RWPE2 (cell line): ENCODE data around the gene ADM2.

Source experiments
- ATAC-seq: fragments of 200-7000 bp; cut with Tn5 transposase; 3 replicates; pipeline ENCODE4 v1.9.1; 2021; ENCODE audit warnings: low read depth
- DNase-seq: peaks from one replicate; pipeline ENCODE4 v3.0.0-alpha.2; 2020; ENCODE audit warnings: low spot score
- H3K27ac ChIP-seq: fragments of 450-650 bp; 2 replicates; pipeline ENCODE4 v1.5.1; 2017; ENCODE audit warnings: mild to moderate bottlenecking; ENCODE audit not compliant: poor library complexity, severe bottlenecking
- H3K27me3 ChIP-seq: fragments of 250-450 bp; sonication (Bioruptor Pico); 2 replicates; pipeline ENCODE4 v1.5.1; 2021; ENCODE audit warnings: mild to moderate bottlenecking, moderate library complexity; ENCODE audit not compliant: insufficient read depth, poor library complexity, severe bottlenecking
- H3K36me3 ChIP-seq: fragments of 250-450 bp; sonication (Bioruptor Pico); 2 replicates; pipeline ENCODE4 v1.5.1; 2020; ENCODE audit warnings: low read depth, mild to moderate bottlenecking, moderate library complexity
- H3K4me1 ChIP-seq: fragments of 250-450 bp; sonication (Bioruptor Pico); 2 replicates; pipeline ENCODE4 v1.5.1; 2021; ENCODE audit warnings: mild to moderate bottlenecking, moderate library complexity; ENCODE audit not compliant: insufficient read depth, poor library complexity, severe bottlenecking
- H3K4me3 ChIP-seq: fragments of 250-450 bp; sonication (Bioruptor Pico); 2 replicates; pipeline ENCODE4 v1.5.1; 2021; ENCODE audit warnings: mild to moderate bottlenecking, moderate library complexity; ENCODE audit not compliant: severe bottlenecking
- H3K9me3 ChIP-seq: fragments of 250-450 bp; sonication (Bioruptor Pico); 2 replicates; pipeline ENCODE4 v1.5.1; 2021; ENCODE audit warnings: mild to moderate bottlenecking, moderate library complexity; ENCODE audit not compliant: severe bottlenecking
- CTCF ChIP-seq: fragments of 450-650 bp; IDR thresholded peaks from one replicate; pipeline ENCODE4 v1.5.1; 2017; ENCODE audit warnings: mild to moderate bottlenecking, moderate library complexity; ENCODE audit not compliant: poor library complexity, severe bottlenecking

ADM2 gene

GRCh38 chr22:50483106-50483505 is 1.8 kb downstream of the ADM2 start:
- Histone ChIP-seq H3K9me3 (no peaks in the 10 kb centered on the region), H3K4me1 (peaks cover 3% of the 10 kb centered on the region), H3K4me3 (no peak overlapping the region), H3K27ac (no peak overlapping the region), H3K27me3 (peaks cover 6% of the 10 kb centered on the region), H3K36me3 (no peaks in the 10 kb centered on the region)
- TF ChIP-seq CTCF = no peak
- ATAC-seq = no peak
- no peak for DNase-seq

- H3K4me1 ChIP-seq = peaks cover 3% of the 10 kb centered on the region
- no peak for ATAC-seq
- no peaks in the 10 kb centered on the region for H3K36me3 ChIP-seq
- H3K27me3 ChIP-seq = peaks cover 6% of the 10 kb centered on the region
- DNase-seq = no peak
- H3K9me3 ChIP-seq = no peaks in the 10 kb centered on the region
- TF ChIP-seq CTCF = no peak
- no peak overlapping the region for H3K4me3 ChIP-seq
- H3K27ac ChIP-seq = no peak overlapping the region
Measured at GRCh38 chr22:50483556-50483955, 2.2 kb downstream of the ADM2 start.

GRCh38 chr22:50483977-50484853 is 2.9 kb downstream of the ADM2 start:
- Histone ChIP-seq H3K27me3 (peaks cover 6% of the 10 kb centered on the region), H3K4me1 (peaks cover 3% of the 10 kb centered on the region), H3K36me3 (no peaks in the 10 kb centered on the region), H3K9me3 (no peaks in the 10 kb centered on the region), H3K27ac (no peak overlapping the region), H3K4me3 (no peak overlapping the region)
- DNase-seq = no peak
- no peak for TF ChIP-seq CTCF
- ATAC-seq = no peak

- Histone ChIP-seq H3K4me1 (peaks cover 3% of the 10 kb centered on the region), H3K36me3 (no peaks in the 10 kb centered on the region), H3K4me3 (no peak overlapping the region), H3K27me3 (peaks cover 6% of the 10 kb centered on the region), H3K9me3 (no peaks in the 10 kb centered on the region), H3K27ac (no peak overlapping the region)
- DNase-seq (no peak), ATAC-seq (peak; percentile 47; the same call in 2 of the 3 replicates)
- no peak for TF ChIP-seq CTCF
Measured at GRCh38 chr22:50485221-50486131, 4.1 kb downstream of the ADM2 start.
